Pons (tissue), 1 donor: Measurements from ENCODE around the gene IRX5.

ENCODE experiments used
- DNase-seq: peaks from one replicate; pipeline ENCODE4 v3.0.0-alpha.2; 2016; ENCODE audit warnings: low spot score

Gene IRX5

GRCh38 chr16:54930005-54930868 lies at the start of gene IRX5:
TSS of gene IRX5 (plus strand) at chr16:54930865. CDS start at chr16:54931199, 334 bp downstream.
- DNase-seq: peak; percentile 96

- no peak for DNase-seq
Measured at GRCh38 chr16:54882556-54882955, 48.1 kb upstream of the IRX5 start.

GRCh38 chr16:54883358-54883757 lies 47.3 kb upstream of the IRX5 start:
- DNase-seq: no peak

- no peak for DNase-seq
Measured at GRCh38 chr16:54886078-54886477, 44.6 kb upstream of the IRX5 start.

- no peak for DNase-seq
Measured at GRCh38 chr16:54890381-54890780, 40.3 kb upstream of the IRX5 start.

- DNase-seq: no peak
Measured at GRCh38 chr16:54891346-54891745, 39.3 kb upstream of the IRX5 start.

GRCh38 chr16:54892981-54893380 lies 37.7 kb upstream of the IRX5 start:
- DNase-seq: no peak

GRCh38 chr16:54897930-54898329 lies 32.7 kb upstream of the IRX5 start:
- no peak for DNase-seq

GRCh38 chr16:54901606-54902005 lies 29.1 kb upstream of the IRX5 start:
- DNase-seq: no peak

- no peak for DNase-seq
Measured at GRCh38 chr16:54903047-54903446, 27.6 kb upstream of the IRX5 start.

GRCh38 chr16:54911079-54911478 lies 19.6 kb upstream of the IRX5 start:
- DNase-seq: no peak

GRCh38 chr16:54912720-54913119 lies 17.9 kb upstream of the IRX5 start:
- no peak for DNase-seq

- DNase-seq: no peak
Measured at GRCh38 chr16:54921206-54921824, 9.3 kb upstream of the IRX5 start.

- DNase-seq: no peak
Measured at GRCh38 chr16:54923055-54923473, 7.6 kb upstream of the IRX5 start.

- DNase-seq: no peak
Measured at GRCh38 chr16:54923988-54924387, 6.7 kb upstream of the IRX5 start.

GRCh38 chr16:54926166-54926838 lies 4.4 kb upstream of the IRX5 start:
- no peak for DNase-seq

GRCh38 chr16:54927125-54928015 lies 3.3 kb upstream of the IRX5 start:
- DNase-seq: no peak

GRCh38 chr16:54928016-54928356 lies 2.7 kb upstream of the IRX5 start:
- peak; percentile 42 for DNase-seq

GRCh38 chr16:54928411-54929089 lies 2.1 kb upstream of the IRX5 start:
- DNase-seq: peak; percentile 56

- DNase-seq: peak; percentile 99
Measured at GRCh38 chr16:54929090-54930004, 1.3 kb upstream of the IRX5 start.

- no peak for DNase-seq
Measured at GRCh38 chr16:54930869-54931119, 129 bp downstream of the IRX5 start.
